T-cell (primary cell): Measurements from ENCODE around the gene BTG2. TPM values are rescaled to one million over a fixed set of nuclear protein-coding genes. Genes with fewer than 3 reads are reported as not detected.

Source experiments
- ATAC-seq, 4 experiments: fragments of 200-7000 bp in 3 of 4; fragments of 150-1000 bp in 1 of 4; cut with Tn5 transposase; replicated peaks in 1 of 4; 1 replicate in 3 of 4; 2 replicates in 1 of 4; pipeline ENCODE4 v1.10.0; 2021; ENCODE audit warnings: moderate library complexity in 3 of 4, mild to moderate bottlenecking in 2 of 4, moderate number of reproducible peaks in 1 of 4
- CTCF ChIA-PET, 2 donors: fragments of 300-600 bp; sonication (Branson Sonifier 250); formaldehyde crosslinking; loops; one replicate each; lab custom pipeline; 2022; ENCODE audit warnings: antibody characterized with exemption in 2 of 2; lab: Charles Lee
- POLR2A ChIA-PET, 2 donors: fragments of 300-600 bp; sonication (Branson Sonifier 250); formaldehyde crosslinking; loops; one replicate each; lab custom pipeline; 2022; ENCODE audit warnings: antibody characterized with exemption in 2 of 2; lab: Charles Lee
- DNase-seq, 35 experiments: peaks; one replicate each; pipeline versions ENCODE4 v3.0.0 to v3.0.0-alpha.2; 2013 to 2023
- H3K27ac ChIP-seq: one replicate; pipeline ENCODE4 v1.5.1; 2013; ENCODE audit warnings: low read length
- H3K27me3 ChIP-seq, 2 experiments: replicated peaks in 1 of 2; 1 replicate in 1 of 2; 2 replicates in 1 of 2; pipeline versions ENCODE4 v1.6.1 to v1.7.0; 2013; ENCODE audit warnings: low read length in 1 of 2, mixed read lengths in 1 of 2; ENCODE audit not compliant: control insufficient read depth in 2 of 2, insufficient read depth in 2 of 2; ENCODE audit errors: extremely low read depth in 1 of 2
- H3K36me3 ChIP-seq, 2 donors: 1 replicate in 1 of 2; 2 replicates in 1 of 2; pipeline versions ENCODE4 v1.6.1 to v1.7.0; 2013; ENCODE audit warnings: low read length in 1 of 2; ENCODE audit not compliant: control insufficient read depth in 2 of 2, insufficient read depth in 1 of 2; ENCODE audit errors: extremely low read depth in 1 of 2
- H3K4me1 ChIP-seq, 2 experiments: 1 replicate in 1 of 2; 2 replicates in 1 of 2; pipeline versions ENCODE4 v1.6.1 to v1.7.0; 2013; ENCODE audit warnings: low read length in 2 of 2, mixed read lengths in 1 of 2; ENCODE audit not compliant: insufficient read depth in 2 of 2, control insufficient read depth in 1 of 2; ENCODE audit errors: extremely low read depth in 1 of 2
- H3K4me3 ChIP-seq, 2 donors: 1 replicate in 1 of 2; 2 replicates in 1 of 2; pipeline versions ENCODE4 v1.5.1 to v1.7.0; 2013; ENCODE audit warnings: mild to moderate bottlenecking in 2 of 2, low read length in 1 of 2, moderate library complexity in 1 of 2; ENCODE audit not compliant: control insufficient read depth in 1 of 2; ENCODE audit errors: extremely low read depth in 1 of 2
- H3K9me3 ChIP-seq: 2 replicates; pipeline ENCODE4 v1.7.0; 2013
- H3K27ac Mint-ChIP-seq, 2 donors: one replicate each; pipeline ENCODE4 v1.8.0; 2020 to 2021; ENCODE audit warnings: mild to moderate bottlenecking in 2 of 2, mixed read lengths in 2 of 2
- H3K27me3 Mint-ChIP-seq, 2 donors: one replicate each; pipeline ENCODE4 v1.8.0; 2021 to 2022; ENCODE audit warnings: mixed read lengths in 2 of 2
- H3K36me3 Mint-ChIP-seq: one replicate; pipeline ENCODE4 v1.8.0; 2021; ENCODE audit warnings: mixed read lengths
- H3K4me1 Mint-ChIP-seq, 3 donors: one replicate each; pipeline ENCODE4 v1.8.0; 2020 to 2022; ENCODE audit warnings: mixed read lengths in 3 of 3, mild to moderate bottlenecking in 1 of 3
- H3K4me3 Mint-ChIP-seq, 3 donors: one replicate each; pipeline ENCODE4 v1.8.0; 2020 to 2022; ENCODE audit warnings: mild to moderate bottlenecking in 3 of 3, mixed read lengths in 3 of 3, moderate library complexity in 3 of 3
- H3K9me3 Mint-ChIP-seq, 3 donors: one replicate each; pipeline ENCODE4 v1.8.0; 2020 to 2022; ENCODE audit warnings: mixed read lengths in 3 of 3
- WGBS: methylation state at CpG from one replicate; pipeline ENCODE4 v1.1.5; 2013; ENCODE audit warnings: missing lambda C conversion rate; ENCODE audit not compliant: insufficient coverage; 5-methylcytosine and 5-hydroxymethylcytosine counted together
- total RNA-seq, 35 experiments: library from RNA in 6 of 35; stranded (reverse) in 6 of 35; fragments of 120-200 nt in 1 of 35; gene quantifications; one replicate each; pipeline versions ENCODE4 v1.2.1 to v1.2.4 and lab custom pipeline; 2013 to 2026

BTG2 gene
- total RNA-seq, 5 donors from 2014 or later (not counting 1 experiment from before 2014, with no cell fraction given), result 172 to 655 (median 186) TPM

DNA sequence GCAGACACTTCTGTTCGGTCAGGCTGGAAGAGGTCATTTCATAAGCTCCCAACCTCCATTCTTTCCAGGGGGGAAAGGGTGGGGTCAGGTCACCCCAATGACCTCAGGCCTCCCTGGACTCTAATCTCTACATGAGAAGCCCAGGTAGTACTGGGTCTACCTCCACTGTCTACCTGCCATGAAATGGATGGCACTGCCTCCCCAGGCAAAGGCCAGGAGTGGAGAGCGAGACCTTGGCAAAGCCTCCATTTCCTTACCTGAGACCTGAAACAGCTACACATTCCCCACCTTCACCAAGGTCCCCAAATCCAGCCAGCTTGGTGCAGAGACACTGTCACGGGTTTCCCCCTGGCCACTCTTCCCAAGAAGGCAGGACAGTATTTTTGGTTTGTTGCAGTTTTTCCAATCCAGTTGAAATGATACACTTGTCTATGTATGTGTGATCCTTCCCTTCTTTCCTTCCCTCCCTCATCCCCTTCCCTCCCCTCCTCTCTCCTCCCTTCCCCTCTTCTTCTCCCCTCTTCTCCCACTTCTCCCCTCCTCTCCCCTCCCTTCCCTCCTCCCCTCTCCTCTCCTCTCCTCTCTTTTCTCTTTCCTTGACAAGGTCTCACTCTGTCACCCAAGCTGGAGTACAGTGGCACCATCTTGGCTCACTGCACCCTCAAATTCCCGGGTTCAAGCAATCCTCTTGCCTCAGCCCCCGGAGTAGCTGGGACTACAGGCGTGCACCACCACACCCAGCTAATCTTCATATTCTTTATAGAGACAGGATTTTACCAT is 16.1 kb downstream of the BTG2 start:
- ATAC-seq (peak in 3 of 4 experiments; percentile 0 to 4 (median 2)), DNase-seq (no peak)
- Histone ChIP-seq H3K9me3 (no peaks in the 10 kb centered on the region), H3K4me3 (no peak overlapping the region), H3K27ac (peak overlapping the region; percentile 100), H3K4me1 (peaks cover 76 to 83% of the 10 kb centered on the region in 2 experiments), H3K36me3 (no peaks in the 10 kb centered on the region), H3K27me3 (no peaks in the 10 kb centered on the region)
- 81% methylated on average over 3 of the region's 6 CpGs for WGBS
- Mint-ChIP-seq H3K27ac (peak overlapping the region; percentile 97), H3K4me3 (peak overlapping the region; percentile 55 to 71 (median 70)), H3K36me3 (no peaks in the 10 kb centered on the region), H3K27me3 (no peaks in the 10 kb centered on the region), H3K9me3 (no peaks in the 10 kb centered on the region), H3K4me1 (peaks cover 93 to 97% (median 96%) of the 10 kb centered on the region in 3 donors)
- ChIA-PET POLR2A (interaction anchor here (0.5 to 9.1 kb wide), 10 partner anchors 12 to 448 kb away, joined by 3 to 366 read pairs (median 8); partner anchors contain the start of gene BTG2 (in 2 of the 2)), CTCF (interaction anchor here (1.0 to 2.7 kb wide), 19 partner anchors 9 to 304 kb away, joined by 3 to 22 read pairs (median 6); partner anchors contain the start of gene BTG2 (in 1 of the 2))

DNA sequence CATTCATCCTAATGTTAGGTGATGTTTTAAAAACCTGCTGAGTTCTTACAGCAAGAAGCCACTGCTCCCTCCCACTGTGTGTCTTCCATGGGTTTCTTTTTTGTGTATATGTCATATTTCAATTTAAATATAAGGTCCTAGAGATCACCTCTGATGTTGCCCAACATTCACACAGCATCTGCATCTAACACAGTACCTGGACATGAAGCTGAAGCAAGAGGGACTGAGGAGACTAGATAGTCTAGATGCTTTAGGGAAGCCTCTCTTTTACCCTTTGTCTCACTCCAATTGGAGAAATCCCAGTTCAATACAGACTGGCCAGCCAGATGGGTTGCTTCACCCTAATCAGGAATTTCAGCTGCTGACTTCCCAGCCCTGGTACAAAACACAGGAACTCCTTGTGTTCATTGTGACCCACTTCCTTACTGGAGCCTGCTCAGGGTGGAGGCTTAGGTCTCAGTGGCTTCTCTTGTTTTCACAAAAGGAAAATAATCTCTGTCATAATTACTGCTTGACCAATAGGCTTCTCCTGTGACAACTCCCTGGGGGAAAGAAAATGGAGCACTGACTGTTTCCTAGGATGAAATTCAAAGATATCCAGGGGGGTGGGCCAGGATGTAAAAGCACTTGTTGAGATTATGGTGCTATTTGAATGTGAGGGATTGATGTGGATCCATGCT is 17.3 kb downstream of the BTG2 start:
- H3K27ac ChIP-seq, result peak overlapping the region; percentile 100
- H3K36me3 Mint-ChIP-seq, result no peaks in the 10 kb centered on the region
- no peaks in the 10 kb centered on the region for H3K36me3 ChIP-seq
- H3K4me1 Mint-ChIP-seq, result peaks cover 89 to 96% (median 94%) of the 10 kb centered on the region in 3 donors
- no peaks in the 10 kb centered on the region for H3K9me3 Mint-ChIP-seq
- DNase-seq (no peak), ATAC-seq (no peak)
- no peaks in the 10 kb centered on the region for H3K9me3 ChIP-seq
- no peaks in the 10 kb centered on the region for H3K27me3 ChIP-seq
- H3K27me3 Mint-ChIP-seq, result no peaks in the 10 kb centered on the region
- peak overlapping the region in 1 of 2 donors; percentile 11 for H3K4me3 ChIP-seq
- H3K27ac Mint-ChIP-seq, result peak overlapping the region; percentile 97
- ChIA-PET POLR2A (interaction anchor here (1.3 to 9.1 kb wide), 4 partner anchors 13 to 50 kb away, joined by 6 to 366 read pairs (median 100); partner anchors contain the start of gene BTG2 (in 2 of the 2)), CTCF (interaction anchor here in 1 of 2 donors (2.7 to 5.4 kb wide), 2 partner anchors 14 to 16 kb away, joined by 22 to 80 read pairs; partner anchors contain the start of gene BTG2)
- peaks cover 81 to 93% of the 10 kb centered on the region in 2 experiments for H3K4me1 ChIP-seq
- peak overlapping the region in 2 of 3 donors; percentile 5 to 70 for H3K4me3 Mint-ChIP-seq

DNA sequence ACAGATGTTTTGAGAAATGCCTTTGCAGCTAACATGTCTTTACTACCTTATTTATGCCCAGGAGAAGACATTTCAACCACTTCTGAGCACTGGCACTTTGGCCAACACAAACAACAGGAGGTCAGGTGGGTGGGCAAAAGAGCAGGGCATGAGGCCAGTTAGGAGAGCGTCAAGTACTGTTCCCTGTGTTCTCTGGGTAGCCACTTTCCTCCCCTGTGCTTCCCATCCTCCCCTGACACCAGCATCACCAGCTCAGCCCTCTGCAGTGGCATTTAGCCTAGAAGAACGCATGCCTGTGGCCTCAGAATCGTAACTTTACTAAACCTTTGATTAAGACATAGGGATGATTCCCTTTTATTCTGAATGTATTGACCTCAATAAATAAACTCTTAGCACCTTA is 18.3 kb downstream of the BTG2 start:
- POLR2A ChIA-PET, result interaction anchor here (0.6 to 9.1 kb wide), 6 partner anchors 14 to 485 kb away, joined by 4 to 366 read pairs (median 14); partner anchors contain the start of gene BTG2 (in 2 of the 2)
- H3K27ac Mint-ChIP-seq, result peak overlapping the region; percentile 97
- H3K27me3 Mint-ChIP-seq, result no peaks in the 10 kb centered on the region
- peak overlapping the region; percentile 65 to 75 (median 70) for H3K4me3 Mint-ChIP-seq
- peak overlapping the region; percentile 100 for H3K27ac ChIP-seq
- DNase-seq, result no peak
- 91% methylated on average over 1 of the region's 3 CpGs for WGBS
- H3K9me3 Mint-ChIP-seq, result no peaks in the 10 kb centered on the region
- peaks cover 90 to 95% (median 92%) of the 10 kb centered on the region in 3 donors for H3K4me1 Mint-ChIP-seq
- CTCF ChIA-PET, result interaction anchor here (0.6 to 5.4 kb wide), 11 partner anchors 13 to 287 kb away, joined by 3 to 80 read pairs (median 5); partner anchors contain the start of gene BTG2 (in 1 of the 2)
- no peaks in the 10 kb centered on the region for H3K36me3 ChIP-seq
- no peak overlapping the region for H3K4me3 ChIP-seq
- H3K36me3 Mint-ChIP-seq, result no peaks in the 10 kb centered on the region
- no peak for ATAC-seq
- peaks cover 81 to 98% of the 10 kb centered on the region in 2 experiments for H3K4me1 ChIP-seq
- no peaks in the 10 kb centered on the region for H3K9me3 ChIP-seq
- no peaks in the 10 kb centered on the region for H3K27me3 ChIP-seq

DNA sequence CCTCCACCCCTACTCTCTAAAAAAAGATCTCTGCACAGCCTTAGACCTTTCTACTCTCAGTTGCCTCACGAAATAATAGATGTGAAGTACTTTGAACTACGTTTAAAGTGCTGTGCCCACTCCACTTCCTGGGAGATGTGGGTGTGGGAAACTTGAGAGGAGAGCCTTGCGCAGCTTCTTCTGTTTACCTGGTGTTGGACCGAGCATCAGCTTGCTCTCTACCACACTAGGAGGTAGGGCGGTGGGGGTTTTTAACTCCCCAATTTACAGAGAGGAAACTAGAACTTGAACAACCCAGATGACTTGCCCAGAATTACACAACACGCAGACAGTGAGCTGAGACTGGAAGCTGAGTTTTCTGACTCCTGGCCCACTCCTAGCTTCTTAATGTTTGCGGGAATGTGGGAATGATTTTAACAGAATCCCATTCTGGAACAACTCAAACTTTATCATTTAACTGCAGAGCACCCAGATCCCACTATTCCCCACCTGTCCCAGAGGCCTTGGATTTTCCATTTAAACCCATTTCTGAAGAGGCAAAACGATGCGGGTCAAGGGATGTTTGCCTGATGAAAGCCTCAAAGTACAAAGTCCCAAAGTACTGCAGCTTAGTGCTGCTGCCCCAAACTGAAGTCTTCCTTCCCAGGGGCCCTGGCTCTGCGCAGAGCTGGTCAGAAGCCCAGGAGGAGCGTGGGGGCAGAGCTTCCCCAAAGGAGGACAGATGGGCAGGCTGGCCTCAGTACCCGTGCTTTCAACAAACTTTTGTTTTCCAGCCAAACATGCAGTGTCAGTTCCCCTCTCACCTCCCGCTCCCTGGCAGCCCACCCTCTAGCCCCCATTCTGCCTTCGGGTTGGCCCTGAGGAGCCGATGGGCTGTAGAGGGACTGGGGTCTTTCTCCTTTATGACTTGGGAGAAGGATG is 19.0 kb downstream of the BTG2 start:
- DNase-seq (peak in 34 of 35 experiments; percentile 44 to 90 (median 72)), ATAC-seq (peak; percentile 26 to 51 (median 38))
- 79% methylated on average over 4 of the region's 15 CpGs for WGBS
- no peaks in the 10 kb centered on the region for H3K36me3 Mint-ChIP-seq
- no peaks in the 10 kb centered on the region for H3K27me3 Mint-ChIP-seq
- H3K4me3 Mint-ChIP-seq, result peak overlapping the region; percentile 65 to 75 (median 70)
- ChIA-PET POLR2A (interaction anchor here (0.6 to 9.1 kb wide), 11 partner anchors 15 to 484 kb away, joined by 3 to 366 read pairs (median 7); partner anchors contain the start of genes BTG2 (in 2 of the 2) and ADORA1 (in 1 of the 2)), CTCF (interaction anchor here (0.6 to 5.4 kb wide), 16 partner anchors 12 to 288 kb away, joined by 3 to 80 read pairs (median 4); partner anchors contain the start of gene BTG2 (in 1 of the 2))
- Histone ChIP-seq H3K4me3 (peak overlapping the region; percentile 10 to 20), H3K36me3 (no peaks in the 10 kb centered on the region), H3K4me1 (peaks cover 76 to 93% of the 10 kb centered on the region in 2 experiments), H3K27ac (peak overlapping the region; percentile 100), H3K9me3 (no peaks in the 10 kb centered on the region), H3K27me3 (no peaks in the 10 kb centered on the region)
- no peaks in the 10 kb centered on the region for H3K9me3 Mint-ChIP-seq
- H3K27ac Mint-ChIP-seq, result peak overlapping the region; percentile 97
- peaks cover 82 to 93% (median 89%) of the 10 kb centered on the region in 3 donors for H3K4me1 Mint-ChIP-seq

DNA sequence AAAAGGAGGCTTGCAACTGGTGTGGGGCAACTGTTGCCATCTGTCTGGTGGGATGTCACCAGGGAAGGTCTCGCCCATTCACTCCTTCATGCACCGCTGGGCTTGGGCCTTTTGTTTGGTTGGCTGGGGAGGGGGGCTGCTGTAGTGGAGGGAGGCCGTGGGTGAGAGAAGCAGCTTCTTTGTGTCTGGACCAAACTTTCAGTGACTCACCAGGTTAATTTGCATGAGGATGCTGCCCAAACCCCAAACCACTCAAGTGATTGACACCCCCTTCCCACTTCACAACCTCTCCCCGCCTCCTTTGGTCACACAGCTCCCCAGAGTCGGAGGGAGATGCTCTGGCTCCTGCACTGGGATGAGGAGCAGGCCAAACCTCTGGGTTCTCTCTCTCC is 19.7 kb downstream of the BTG2 start:
- H3K9me3 Mint-ChIP-seq, result no peaks in the 10 kb centered on the region
- H3K4me3 ChIP-seq, result peak overlapping the region; percentile 10 to 20

More for the DNA sequence above, 19.7 kb downstream of the BTG2 start:
- ChIA-PET POLR2A (interaction anchor here (0.6 to 9.1 kb wide), 8 partner anchors 16 to 318 kb away, joined by 3 to 366 read pairs (median 9); partner anchors contain the start of gene BTG2 (in 2 of the 2)), CTCF (interaction anchor here (0.6 to 5.4 kb wide), 12 partner anchors 12 to 1880 kb away, joined by 3 to 80 read pairs (median 4); partner anchors contain the start of gene BTG2 (in 1 of the 2))
- peak overlapping the region; percentile 100 for H3K27ac ChIP-seq
- peaks cover 70 to 86% of the 10 kb centered on the region in 2 experiments for H3K4me1 ChIP-seq
- Mint-ChIP-seq H3K27me3 (no peaks in the 10 kb centered on the region), H3K27ac (peak overlapping the region; percentile 97), H3K36me3 (no peaks in the 10 kb centered on the region), H3K4me3 (peak overlapping the region; percentile 60 to 70 (median 65)), H3K4me1 (peaks cover 75 to 87% (median 82%) of the 10 kb centered on the region in 3 donors)
- 10% methylated on average over 4 of the region's 5 CpGs for WGBS
- no peaks in the 10 kb centered on the region for H3K9me3 ChIP-seq
- DNase-seq (peak in 21 of 35 experiments; percentile 20 to 77 (median 41)), ATAC-seq (peak in 2 of 4 experiments; percentile 3 to 8)
- no peaks in the 10 kb centered on the region for H3K36me3 ChIP-seq
- H3K27me3 ChIP-seq, result no peaks in the 10 kb centered on the region
